Measurements from ENCODE around the gene GSTT2B. TPM values are rescaled to one million over a fixed set of nuclear protein-coding genes. Genes with fewer than 3 reads are reported as not detected.

Gene GSTT2B
- total and polyA plus RNA-seq, 2 of the 8 experiments (the other 6 are each of a cell fraction or from before 2014, with no cell fraction given) = 6.3 to 13.3 TPM

DNA sequence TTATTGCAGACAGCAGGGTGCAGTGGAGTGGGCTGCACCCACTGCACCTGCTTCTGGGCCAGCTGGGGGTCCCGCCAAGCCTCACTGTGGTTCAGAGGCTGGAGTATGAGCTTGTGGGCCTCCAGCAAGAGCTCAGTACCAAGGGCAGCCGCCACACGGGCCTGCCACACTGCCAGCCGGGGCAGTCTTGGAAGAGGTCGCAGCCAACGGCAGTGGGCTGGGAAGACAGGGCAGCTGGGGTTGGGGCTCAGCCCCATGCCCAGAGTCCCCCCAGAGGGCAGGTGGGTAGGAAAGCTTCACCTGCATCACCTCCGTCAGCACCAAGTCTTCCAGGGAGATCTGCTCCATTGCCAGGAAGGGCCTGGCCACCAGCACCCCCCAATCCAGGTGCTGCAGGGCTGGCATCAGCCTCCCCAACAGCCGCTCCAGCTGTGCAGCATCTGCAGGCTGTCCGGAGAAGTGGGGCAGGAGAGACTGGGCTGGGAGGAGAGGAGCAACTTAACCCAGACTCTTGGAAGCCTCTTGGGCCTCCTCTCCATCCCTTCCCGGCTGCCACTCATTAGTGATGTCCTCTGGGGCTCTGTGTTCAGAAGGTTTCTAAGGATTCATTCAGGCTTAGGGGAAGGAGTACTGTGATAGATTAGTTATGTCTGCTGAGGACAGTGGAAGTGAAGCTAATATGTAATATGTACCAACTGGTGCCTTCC lies 45.4 kb upstream of the GSTT2B start:
- H3K36me3 ChIP-seq (ENCODE audit: control insufficient read depth in 2 of 4, insufficient read depth in 4 of 4, low read length in 3 of 4) = no peaks in the 10 kb centered on the region
- H3K4ac ChIP-seq (replicated peaks; ENCODE audit: insufficient read length, low read depth, low read length) = no peak overlapping the region
- no peaks in the 10 kb centered on the region for H3K79me2 ChIP-seq (ENCODE audit: control insufficient read depth in 1 of 2, insufficient read depth in 2 of 2, low read length in 2 of 2)
- H3K4me2 ChIP-seq (ENCODE audit: insufficient read depth in 1 of 2, low read depth in 2 of 2, low read length in 2 of 2) = no peak overlapping the region
- FAIRE-seq = no peak
- no peak overlapping the region for H2AFZ ChIP-seq (ENCODE audit: low read length)
- H4K91ac ChIP-seq (replicated peaks; ENCODE audit: insufficient read length, low read length) = peak overlapping the region; percentile 4
- H2AK5ac ChIP-seq (ENCODE audit: low read depth, low read length) = 0 out of 2 replicates have a peak overlapping the region, but pooled peaks have one; percentile 1
- no peak overlapping the region for H3K56ac ChIP-seq (replicated peaks; ENCODE audit: insufficient read length, low read depth, low read length)
- H2BK15ac ChIP-seq (ENCODE audit: low read length) = 0 out of 2 replicates have a peak overlapping the region, but pooled peaks have one; percentile 76
- H3K23me2 ChIP-seq (ENCODE audit: low read depth, low read length) = peaks cover 3% of the 10 kb centered on the region; the same call in 1 of the 2 replicates
- DNase-seq (ENCODE audit: low read depth in 1 of 2, low spot score in 2 of 2) = no peak
- H2BK20ac ChIP-seq (ENCODE audit: low read length) = 0 out of 2 replicates have a peak overlapping the region, but pooled peaks have one; percentile 25
- no peak overlapping the region for H2BK5ac ChIP-seq (ENCODE audit: low read depth, low read length)
- peaks cover 0 to under 1% (median 0%) of the 10 kb centered on the region in 4 experiments; a peak in 3 of 7 replicates for H3K4me1 ChIP-seq (replicated peaks in 1 of 4; ENCODE audit: control insufficient read depth in 3 of 4, insufficient read depth in 4 of 4, low read length in 3 of 4)
- no peaks in the 10 kb centered on the region for H4K20me1 ChIP-seq (replicated peaks in 1 of 2; ENCODE audit: control insufficient read depth in 1 of 2, insufficient read depth in 2 of 2, low read length in 2 of 2)
- no peak overlapping the region for H4K8ac ChIP-seq (ENCODE audit: extremely low read depth, insufficient read depth, low read length)
- H3K79me1 ChIP-seq (ENCODE audit: low read depth, low read length) = no peaks in the 10 kb centered on the region
- no peak overlapping the region for H3K14ac ChIP-seq (ENCODE audit: insufficient read length)
- no peak overlapping the region for H4K5ac ChIP-seq (ENCODE audit: insufficient read length, low read depth, low read length)
- CTCF ChIA-PET (ENCODE audit: partially characterized antibody) = interaction anchor here (0.8 to 1.2 kb wide), 3 partner anchors 9 to 50 kb away, joined by 3 read pairs; no protein-coding TSS in a partner anchor
- H2BK120ac ChIP-seq (replicated peaks; ENCODE audit: low read depth, low read length) = no peak overlapping the region
- H3K9ac ChIP-seq (replicated peaks in 1 of 4; ENCODE audit: extremely low read depth in 1 of 4, low read depth in 3 of 4, low read length in 3 of 4) = no peak overlapping the region
- H2BK12ac ChIP-seq (ENCODE audit: low read depth, low read length) = no peak overlapping the region
- no peak overlapping the region for H3K27ac ChIP-seq (ENCODE audit: low read depth, low read length)
- 79% methylated on average over 10 of the region's 10 CpGs; no CpG with 5 or more reads in 1 of the 2 experiments for WGBS, 2 experiments (ENCODE audit: extremely low coverage in 1 of 2, insufficient coverage in 1 of 2, insufficient read length in 1 of 2, insufficient replicate concordance in 2 of 2, low coverage in 1 of 2, low lambda C conversion rate in 2 of 2, missing lambda C conversion rate in 1 of 2)
- POLR2A ChIA-PET (ENCODE audit: partially characterized antibody) = no interaction called here
- H3K9me3 ChIP-seq (ENCODE audit: insufficient read depth in 2 of 2, low read depth in 1 of 2, low read length in 1 of 2) = no peaks in the 10 kb centered on the region
- no peak overlapping the region for H3K4me3 ChIP-seq (ENCODE audit: extremely low read depth in 1 of 4, insufficient read depth in 2 of 4, low read depth in 3 of 4, low read length in 4 of 4)
- H3K27me3 ChIP-seq (replicated peaks in 1 of 4; ENCODE audit: control insufficient read depth in 3 of 4, extremely low read depth in 1 of 4, insufficient read depth in 3 of 4, low read length in 3 of 4) = peaks cover 0 to 3% (median 0%) of the 10 kb centered on the region in 4 experiments; a peak in 3 of 7 replicates
- no peak overlapping the region for H3K23ac ChIP-seq (ENCODE audit: insufficient read length)
- H3K18ac ChIP-seq (ENCODE audit: extremely low read depth, low read length) = no peak overlapping the region
- TF ChIP-seq RXRA (IDR thresholded peaks at IDR 0.05; ENCODE audit: insufficient read depth, low read depth, low read length) (no peak), NRF1 (IDR thresholded peaks at IDR 0.05; ENCODE audit: low read depth, low read length) (no peak), CTBP2 (IDR thresholded peaks at IDR 0.05; ENCODE audit: borderline replicate concordance, insufficient read depth, insufficient read length, low read length) (no peak), EZH2 (IDR thresholded peaks at IDR 0.05; ENCODE audit: low read depth, low read length, severe bottlenecking) (no peak), SRF (IDR thresholded peaks at IDR 0.05; ENCODE audit: low read depth, low read length) (no peak), GABPA (IDR thresholded peaks at IDR 0.05; ENCODE audit: borderline replicate concordance, insufficient read depth, low read length) (no peak), BCL11A (IDR thresholded peaks at IDR 0.05; ENCODE audit: low read depth in 2 of 2, low read length in 2 of 2) (no peak), TBP (IDR thresholded peaks at IDR 0.05; ENCODE audit: low read depth, low read length) (no peak), YY1 (IDR thresholded peaks at IDR 0.05; ENCODE audit: low read depth, low read length) (no peak), ASH2L (IDR thresholded peaks at IDR 0.05; ENCODE audit: low read length) (no peak), KDM4A (IDR thresholded peaks at IDR 0.05; ENCODE audit: low read depth, low read length, severe bottlenecking) (no peak), SIX5 (IDR thresholded peaks at IDR 0.05; ENCODE audit: low read depth, low read length) (no peak)
